Glutamatergic neuron (in vitro differentiated cells): Measurements from ENCODE around the gene ADORA2A. TPM values are rescaled to one million over a fixed set of nuclear protein-coding genes. Genes with fewer than 3 reads are reported as not detected.
A peak's percentile ranks its signal among the peaks of the same experiment; 100 is the strongest.

Source experiments
- DNase-seq: peaks from one replicate; pipeline ENCODE4 v3.0.0; 2022
- H3K27ac Mint-ChIP-seq: one replicate; pipeline ENCODE4 v1.8.0; 2020; ENCODE audit warnings: mild to moderate bottlenecking, mixed read lengths, inconsistent platforms; ENCODE audit not compliant: unreplicated experiment
- H3K27me3 Mint-ChIP-seq: one replicate; pipeline ENCODE4 v1.8.0; 2020; ENCODE audit warnings: mild to moderate bottlenecking, moderate library complexity, mixed read lengths, inconsistent platforms; ENCODE audit not compliant: unreplicated experiment
- H3K36me3 Mint-ChIP-seq: one replicate; pipeline ENCODE4 v1.8.0; 2020; ENCODE audit warnings: mild to moderate bottlenecking, mixed read lengths, inconsistent platforms; ENCODE audit not compliant: unreplicated experiment
- H3K4me1 Mint-ChIP-seq: one replicate; pipeline ENCODE4 v1.8.0; 2020; ENCODE audit warnings: mild to moderate bottlenecking, low read depth, mixed read lengths, inconsistent platforms; ENCODE audit not compliant: unreplicated experiment
- H3K4me3 Mint-ChIP-seq: one replicate; pipeline ENCODE4 v1.8.0; 2020; ENCODE audit warnings: mild to moderate bottlenecking, mixed read lengths, inconsistent platforms; ENCODE audit not compliant: unreplicated experiment
- H3K9me3 Mint-ChIP-seq: one replicate; pipeline ENCODE4 v1.8.0; 2020; ENCODE audit warnings: mild to moderate bottlenecking, moderate library complexity, mixed read lengths, inconsistent platforms; ENCODE audit not compliant: unreplicated experiment
- CTCF ChIP-seq: fragments of 200-600 bp; sonication (generic); IDR thresholded peaks from one replicate; pipeline ENCODE4 v1.5.0; 2021; ENCODE audit not compliant: partially characterized antibody, unreplicated experiment
- total RNA-seq: library from RNA; stranded (reverse); fragmentation: NEBNext Ultra II Directional; extraction: Animal tissue kit (Norgen Biotek cat#: 25700); gene quantifications from one replicate; pipeline ENCODE4 v1.2.1, GENCODE V29; 2021; ENCODE audit not compliant: unreplicated experiment

The ADORA2A gene
- total RNA-seq, 1 donor from 2014 or later, result 15.9 TPM

- TF ChIP-seq CTCF, result no peak
- Mint-ChIP-seq H3K27me3 (peaks cover 8% of the 10 kb centered on the region), H3K4me3 (no peak overlapping the region), H3K36me3 (peaks cover 12% of the 10 kb centered on the region), H3K27ac (no peak overlapping the region), H3K9me3 (peaks cover 17% of the 10 kb centered on the region), H3K4me1 (peaks cover 12% of the 10 kb centered on the region)
- DNase-seq, result no peak
Observed at GRCh38 chr22:24406322-24407277, 20.8 kb upstream of the ADORA2A start.

- Mint-ChIP-seq H3K27ac (no peak overlapping the region), H3K4me3 (no peak overlapping the region), H3K4me1 (peaks cover 12% of the 10 kb centered on the region), H3K36me3 (peaks cover 12% of the 10 kb centered on the region), H3K27me3 (peaks cover 9% of the 10 kb centered on the region), H3K9me3 (peaks cover 19% of the 10 kb centered on the region)
- TF ChIP-seq CTCF, result no peak
- DNase-seq, result peak; percentile 15
Observed at GRCh38 chr22:24407278-24407665, 20.1 kb upstream of the ADORA2A start.

- Mint-ChIP-seq H3K9me3 (peaks cover 20% of the 10 kb centered on the region), H3K27me3 (peaks cover 9% of the 10 kb centered on the region)
Observed at GRCh38 chr22:24407884-24408283, 19.5 kb upstream of the ADORA2A start.

GRCh38 chr22:24408630-24409029 is 18.8 kb upstream of the ADORA2A start:
- H3K36me3 Mint-ChIP-seq, result peaks cover 12% of the 10 kb centered on the region
- H3K27me3 Mint-ChIP-seq, result peaks cover 9% of the 10 kb centered on the region
- no peak overlapping the region for H3K4me3 Mint-ChIP-seq
- DNase-seq, result no peak
- peaks cover 19% of the 10 kb centered on the region for H3K4me1 Mint-ChIP-seq
- no peak for TF ChIP-seq CTCF
- H3K27ac Mint-ChIP-seq, result no peak overlapping the region
- peaks cover 19% of the 10 kb centered on the region for H3K9me3 Mint-ChIP-seq

More at GRCh38 chr22:24407884-24408283, 19.5 kb upstream of the ADORA2A start:
- Mint-ChIP-seq H3K4me1 (peaks cover 14% of the 10 kb centered on the region), H3K27ac (peak overlapping the region; percentile 28), H3K36me3 (peaks cover 12% of the 10 kb centered on the region), H3K4me3 (no peak overlapping the region)
- no peak for TF ChIP-seq CTCF
- no peak for DNase-seq

- peaks cover 7% of the 10 kb centered on the region for H3K27me3 Mint-ChIP-seq
- H3K4me1 Mint-ChIP-seq, result peaks cover 22% of the 10 kb centered on the region
- H3K36me3 Mint-ChIP-seq, result peaks cover under 1% of the 10 kb centered on the region
- no peak overlapping the region for H3K27ac Mint-ChIP-seq
- H3K9me3 Mint-ChIP-seq, result peaks cover 16% of the 10 kb centered on the region
- no peak overlapping the region for H3K4me3 Mint-ChIP-seq
- TF ChIP-seq CTCF, result no peak
- DNase-seq, result no peak
Observed at GRCh38 chr22:24409707-24410106, 17.7 kb upstream of the ADORA2A start.
